HG03066 (cell line): ENCODE data around the gene CDKAL1.
"Not testable (repeated sequence)": the region's sequence is repeated elsewhere in the genome, so short reads cannot be mapped to it uniquely, and the experiment has no call there.

Experiments
- ATAC-seq: cut with Tn5 transposase; IDR thresholded peaks from one replicate; pipeline ENCODE4 v1.9.1; 2021; ENCODE audit warnings: low read depth; ENCODE audit not compliant: unreplicated experiment

Gene CDKAL1

GRCh38 chr6:21180155-21180554, 645.9 kb downstream of the CDKAL1 start:
- ATAC-seq: peak; percentile 57

GRCh38 chr6:21180800-21181337, 646.6 kb downstream of the CDKAL1 start:
- no peak for ATAC-seq

- ATAC-seq: no peak
These were observed 647.6 kb downstream of the CDKAL1 start for GRCh38 chr6:21181866-21182265.

- no peak for ATAC-seq
These were observed 648.3 kb downstream of the CDKAL1 start for GRCh38 chr6:21182589-21182988.

GRCh38 chr6:21185861-21186478, 651.7 kb downstream of the CDKAL1 start:
- ATAC-seq: no peak

- no peak for ATAC-seq
These were observed 652.3 kb downstream of the CDKAL1 start for GRCh38 chr6:21186479-21187055.

GRCh38 chr6:21187485-21187884, 653.2 kb downstream of the CDKAL1 start:
- ATAC-seq: no peak

- no peak for ATAC-seq
These were observed 654.4 kb downstream of the CDKAL1 start for GRCh38 chr6:21188505-21189223.

GRCh38 chr6:21189759-21190158, 655.5 kb downstream of the CDKAL1 start:
- no peak for ATAC-seq

GRCh38 chr6:21190701-21191100, 656.4 kb downstream of the CDKAL1 start:
- ATAC-seq: no peak

GRCh38 chr6:21193790-21194475, 659.7 kb downstream of the CDKAL1 start:
- no peak for ATAC-seq

- not testable (repeated sequence) for ATAC-seq
These were observed 661.0 kb downstream of the CDKAL1 start for GRCh38 chr6:21195301-21195700.

GRCh38 chr6:21198032-21198640, 663.9 kb downstream of the CDKAL1 start:
- no peak for ATAC-seq

- ATAC-seq: no peak
These were observed 665.0 kb downstream of the CDKAL1 start for GRCh38 chr6:21199262-21199661.

- ATAC-seq: no peak
These were observed 666.0 kb downstream of the CDKAL1 start for GRCh38 chr6:21200134-21200870.

GRCh38 chr6:21201187-21201586, 666.9 kb downstream of the CDKAL1 start:
- ATAC-seq: no peak

- ATAC-seq: no peak
These were observed 667.5 kb downstream of the CDKAL1 start for GRCh38 chr6:21201637-21202350.

- ATAC-seq: no peak
These were observed 668.3 kb downstream of the CDKAL1 start for GRCh38 chr6:21202521-21202920.

GRCh38 chr6:21204951-21205350, 670.7 kb downstream of the CDKAL1 start:
- ATAC-seq: no peak
